Esophagus mucosa (tissue), 1 donor: Measurements from ENCODE around the gene PPP1CB. TPM values are rescaled to one million over a fixed set of nuclear protein-coding genes. Genes with fewer than 3 reads are reported as not detected.
"Not testable (repeated sequence)": the region's sequence is repeated elsewhere in the genome, so short reads cannot be mapped to it uniquely, and the experiment has no call there.

Experiments used
- ATAC-seq: fragments of 200-7000 bp; cut with Tn5 transposase; one replicate; pipeline ENCODE4 v1.9.1; 2020
- total RNA-seq: library from RNA; stranded (reverse); gene quantifications from one replicate; pipeline ENCODE4 v1.2.4, GENCODE V29; 2023
- donor health status: DM: yes; HTN: yes; CAD: no.

The PPP1CB gene
- total RNA-seq, 1 donor from 2014 or later: 327 TPM

DNA sequence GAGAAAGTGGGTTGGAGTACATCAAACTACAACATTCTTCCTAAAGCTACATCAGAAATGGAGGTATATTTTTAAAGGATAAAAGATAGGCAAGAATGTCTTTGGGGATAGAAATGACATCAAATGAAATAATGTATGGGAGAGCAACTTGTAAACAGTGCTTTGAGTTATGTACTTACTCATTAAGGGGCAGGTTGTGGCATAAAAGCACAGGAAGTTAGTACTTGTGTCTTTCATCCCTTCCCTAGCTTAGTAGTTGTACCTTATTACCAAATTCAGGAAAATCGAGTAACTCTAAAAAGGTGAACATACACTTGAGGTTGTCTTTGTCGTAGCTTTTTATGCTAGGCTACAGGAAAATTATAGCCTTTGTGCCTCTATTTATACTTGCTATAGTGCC is 28.9 kb downstream of the PPP1CB start:
- no peak for ATAC-seq

DNA sequence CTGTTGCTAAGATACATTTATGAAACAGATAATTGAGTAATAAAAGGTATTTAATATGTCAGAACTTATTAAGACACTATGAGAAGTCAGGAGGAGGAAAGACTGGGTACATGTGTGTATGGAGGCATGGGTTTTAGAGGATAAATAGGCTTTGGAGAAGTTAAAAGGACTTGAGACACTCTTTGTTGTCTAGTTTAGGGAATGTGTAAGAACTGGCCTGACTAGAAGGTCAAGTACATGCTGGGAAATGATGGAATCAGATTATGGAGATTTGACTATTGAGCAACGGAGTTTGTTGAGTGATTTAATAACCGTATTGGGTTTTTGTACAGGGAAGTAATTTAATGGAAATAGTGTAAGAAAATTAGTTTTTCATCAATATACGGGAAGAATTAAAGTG is 30.8 kb downstream of the PPP1CB start:
- ATAC-seq: peak; percentile 95

DNA sequence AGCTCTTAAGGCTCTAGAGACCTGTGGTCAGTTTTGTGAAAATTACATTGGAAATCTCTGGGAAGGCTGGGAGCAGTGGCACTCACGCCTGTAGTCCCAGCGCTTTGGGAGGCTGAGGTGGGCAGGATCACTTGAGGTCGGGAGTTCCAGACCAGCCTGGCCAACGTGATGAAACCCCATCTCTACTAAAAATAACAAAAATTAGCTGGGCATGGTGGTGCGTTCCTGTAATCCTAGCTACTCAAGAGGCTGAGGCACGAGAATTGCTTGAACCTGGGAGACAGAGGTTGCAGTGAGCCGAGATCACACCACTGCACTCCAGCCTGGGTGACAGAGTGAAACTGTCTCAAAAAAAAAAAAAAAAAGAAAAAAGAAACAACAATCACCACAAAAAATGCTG is 32.9 kb downstream of the PPP1CB start:
- ATAC-seq: not testable (repeated sequence)

GRCh38 chr2:28796620-28797019 is 45.0 kb downstream of the PPP1CB start:
- ATAC-seq: no peak

GRCh38 chr2:28801726-28802125 is 50.1 kb downstream of the PPP1CB start:
- peak; percentile 74 for ATAC-seq

DNA sequence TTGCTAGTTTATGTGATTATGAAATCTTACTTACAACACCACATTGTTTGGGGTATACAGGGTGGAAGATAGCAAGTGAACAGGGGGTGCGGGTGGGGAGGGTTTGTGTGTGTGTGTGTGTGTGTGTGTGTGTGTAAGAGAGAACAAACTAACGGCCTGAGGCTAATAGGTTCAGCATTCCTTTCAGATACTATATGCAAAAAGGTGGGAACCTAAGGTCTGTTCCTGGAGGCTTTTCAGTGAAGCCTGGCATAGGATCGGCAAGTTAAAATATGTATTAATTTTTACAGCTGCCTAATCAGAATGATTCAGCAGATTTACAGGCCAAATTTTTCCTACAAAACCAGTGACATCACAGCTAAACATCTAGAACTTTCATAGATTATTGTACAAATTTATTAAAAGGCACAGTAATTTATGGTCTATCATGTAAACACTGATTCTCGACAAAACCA is 51.4 kb downstream of the PPP1CB start:
- no peak for ATAC-seq

GRCh38 chr2:28809927-28810326 is 58.3 kb downstream of the PPP1CB start:
- peak; percentile 50 for ATAC-seq

DNA sequence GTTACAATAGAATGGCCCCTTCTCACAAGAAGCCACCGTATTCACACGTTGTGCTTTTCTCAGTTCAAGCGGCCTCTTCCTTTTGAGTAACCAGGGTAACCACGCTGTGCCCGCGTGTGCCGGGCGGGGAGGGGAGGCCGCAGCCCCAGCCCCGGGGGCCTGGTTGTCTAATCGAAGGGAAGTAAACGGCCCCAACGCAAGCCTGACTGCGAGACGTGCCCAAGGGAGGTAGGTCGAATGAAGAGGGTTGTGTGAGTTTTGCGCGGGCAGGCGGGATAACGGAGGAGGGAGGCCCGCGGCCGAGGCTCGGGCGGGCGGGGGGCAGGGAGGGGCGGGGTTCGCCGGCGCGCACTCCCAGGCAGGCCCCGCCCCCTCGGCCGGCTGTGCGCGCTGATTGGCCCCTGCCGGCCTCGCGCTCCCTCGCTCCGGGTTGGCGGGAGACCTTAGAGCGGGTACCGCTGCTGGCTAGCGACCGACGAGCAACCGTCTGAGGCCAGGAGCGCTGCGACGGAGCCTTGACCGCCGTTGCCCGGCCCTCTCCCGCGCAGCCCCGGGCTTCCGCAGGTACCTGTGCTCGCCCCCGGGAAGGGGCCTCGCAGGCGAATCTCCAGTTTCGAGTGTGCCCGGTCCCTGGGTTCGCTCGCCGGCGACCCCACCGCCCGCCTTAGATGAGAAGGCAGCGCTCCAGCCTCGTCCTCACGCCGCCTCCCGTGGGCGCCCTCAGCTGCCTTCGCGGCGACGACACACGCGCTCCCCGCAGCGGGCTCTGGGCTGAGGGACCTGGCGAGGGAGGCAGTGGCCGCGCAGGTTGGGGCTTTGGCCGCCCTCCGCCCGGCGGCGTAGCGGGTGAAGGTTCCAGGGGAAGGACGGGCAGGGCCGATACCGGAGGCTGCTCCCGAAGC is 59.0 kb downstream of the PPP1CB start, which contains the start of gene SPDYA:
Gene SPDYA, plus strand, starts transcription at position 451 of the 902 bp plus-strand sequence. CDS start 5,181 bp downstream, outside the sequence.
- peak; percentile 85 for ATAC-seq

GRCh38 chr2:28818053-28818452 is 66.4 kb downstream of the PPP1CB start:
- ATAC-seq: no peak

GRCh38 chr2:28821295-28821958 is 69.8 kb downstream of the PPP1CB start:
- peak; percentile 86 for ATAC-seq

DNA sequence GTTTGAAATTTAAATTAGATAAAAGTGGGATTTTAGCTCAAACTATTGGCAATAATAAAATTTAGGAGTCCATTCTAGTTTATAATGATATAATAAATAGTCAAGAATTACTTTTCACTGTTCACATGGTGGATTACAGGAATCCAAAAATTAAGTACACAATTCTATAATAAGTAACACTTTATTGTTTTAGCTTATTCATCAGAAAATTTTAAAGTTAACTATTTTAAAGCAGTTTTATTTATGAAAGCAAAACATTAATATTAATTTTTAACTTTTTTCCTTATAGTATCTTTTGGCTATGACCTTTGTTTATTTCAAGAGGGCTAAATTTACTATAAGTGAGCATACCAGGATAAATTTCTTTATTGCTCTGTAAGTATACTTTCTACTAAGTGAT is 70.4 kb downstream of the PPP1CB start:
- no peak for ATAC-seq

DNA sequence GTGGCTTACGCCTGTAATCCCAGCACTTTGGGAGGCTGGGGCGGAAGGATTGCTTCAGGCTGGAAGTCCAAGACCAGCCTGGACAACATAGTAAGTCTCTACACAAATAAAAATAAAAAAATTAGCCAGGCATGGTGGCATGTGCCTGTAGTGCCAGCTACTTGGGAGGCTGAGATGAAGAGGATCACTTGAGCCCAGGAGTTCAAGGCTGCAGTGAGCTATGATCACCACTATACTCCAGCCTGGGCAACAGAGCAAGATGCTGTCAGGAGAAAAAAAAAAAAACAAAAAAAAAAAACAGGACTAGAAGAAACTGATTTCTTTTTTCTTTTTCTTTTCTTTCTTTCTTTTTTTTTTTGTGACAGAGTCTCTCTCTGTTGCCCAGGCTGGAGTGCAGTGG is 72.6 kb downstream of the PPP1CB start:
- ATAC-seq: no peak

DNA sequence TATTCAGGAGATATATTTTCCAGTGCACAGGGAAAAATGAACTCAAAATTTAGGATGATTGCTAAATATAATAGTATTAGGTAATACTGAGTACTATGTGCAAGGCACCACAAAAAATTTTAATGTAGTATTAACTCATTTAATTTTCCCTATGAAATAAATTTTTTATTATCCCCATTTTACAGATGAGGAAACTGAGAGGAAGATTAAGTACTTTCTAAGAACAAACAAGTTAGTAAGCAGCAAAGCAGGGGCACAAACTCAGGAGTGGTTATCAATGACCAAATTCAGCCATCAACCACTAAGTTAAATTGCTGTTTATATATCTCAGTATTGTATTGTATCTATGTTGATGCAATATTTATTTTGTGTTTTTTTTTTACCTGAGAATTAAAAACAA is 73.2 kb downstream of the PPP1CB start:
- ATAC-seq: no peak

- ATAC-seq: no peak
Measured at GRCh38 chr2:28828382-28828781, 76.8 kb downstream of the PPP1CB start.

DNA sequence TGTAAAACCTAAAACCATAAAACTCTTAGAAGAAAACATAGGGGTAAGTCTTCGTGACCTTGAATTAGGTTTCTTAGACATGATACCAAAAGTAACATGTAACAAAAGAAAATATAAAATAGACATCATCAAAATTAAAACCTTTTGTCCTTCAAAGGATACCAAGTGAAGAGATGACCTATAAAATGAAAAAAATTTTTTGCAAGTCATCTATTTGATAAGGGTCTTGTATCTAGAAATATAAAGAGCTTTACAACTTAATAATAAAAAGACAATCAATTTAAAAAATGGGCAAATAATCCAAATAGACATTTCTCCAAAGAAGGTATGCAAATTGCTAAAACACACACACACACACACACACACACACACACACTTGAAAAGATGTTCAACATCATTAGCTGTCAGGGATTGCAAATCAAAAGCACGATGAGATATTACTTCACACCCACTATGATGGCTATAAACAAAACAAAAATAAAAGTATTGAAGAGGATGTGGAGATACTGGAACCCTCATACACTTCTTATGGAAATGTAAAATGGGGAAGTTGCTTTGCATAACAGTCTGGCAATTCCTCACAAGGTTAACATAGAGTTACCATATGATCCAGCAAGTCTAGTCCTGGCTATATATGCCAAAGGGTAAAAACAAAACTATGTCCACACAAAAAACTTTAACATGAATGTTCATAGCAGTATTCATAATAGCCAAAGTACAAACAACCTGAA is 82.3 kb downstream of the PPP1CB start:
- ATAC-seq: no peak

DNA sequence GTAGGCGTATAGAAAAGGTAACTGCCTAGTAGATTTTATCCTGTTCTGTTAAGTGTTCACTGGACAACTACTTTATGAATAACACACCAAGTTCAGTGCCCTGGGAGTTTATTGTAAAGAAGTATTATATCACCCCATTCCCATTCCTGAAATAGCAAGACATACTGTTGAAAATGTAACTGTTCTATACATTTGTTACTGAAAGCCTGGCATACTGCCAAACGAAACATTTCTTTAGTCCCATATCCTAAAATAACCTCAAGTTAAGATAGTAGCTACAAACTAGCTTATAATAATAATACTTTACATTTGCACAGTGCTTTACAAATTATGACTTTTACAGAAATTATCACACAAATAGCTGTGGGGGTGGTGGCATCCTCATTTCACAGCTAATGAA is 84.2 kb downstream of the PPP1CB start:
- no peak for ATAC-seq

GRCh38 chr2:28838971-28839370 is 87.3 kb downstream of the PPP1CB start:
- ATAC-seq: no peak

- ATAC-seq: no peak
Measured at GRCh38 chr2:28842042-28842441, 90.4 kb downstream of the PPP1CB start.

Other genes starting within 250 kb of the PPP1CB start
- 0.92 TPM for gene SPDYA, start 59.0 kb downstream of the PPP1CB start, total RNA-seq
- 11.0 TPM for gene TRMT61B, start 118.5 kb downstream of the PPP1CB start, total RNA-seq
- gene WDR43, start 142.8 kb downstream of the PPP1CB start, total RNA-seq: 44.9 TPM
- 0.16 TPM for gene TOGARAM2, start 229.5 kb downstream of the PPP1CB start, total RNA-seq